A172 (cell line): Measurements from ENCODE around the gene MORC4. TPM values are rescaled to one million over a fixed set of nuclear protein-coding genes. Genes with fewer than 3 reads are reported as not detected.

ENCODE experiments used
- DNase-seq: peaks from one replicate; pipeline ENCODE4 v3.0.0-alpha.2; 2015; ENCODE audit warnings: low spot score
- total RNA-seq: library from RNA; depleted of rRNA; stranded (reverse); fragments of >200 nt; shearing (Covaris generic); gene quantifications from 2 replicates; pipeline ENCODE4 v1.2.3, GENCODE V29; 2014

MORC4 gene
- total RNA-seq, 1 experiment from 2014 or later, result 9.5 TPM

GRCh38 chrX:106952988-106953387 lies 47.0 kb downstream of the MORC4 start:
- no peak for DNase-seq

DNA sequence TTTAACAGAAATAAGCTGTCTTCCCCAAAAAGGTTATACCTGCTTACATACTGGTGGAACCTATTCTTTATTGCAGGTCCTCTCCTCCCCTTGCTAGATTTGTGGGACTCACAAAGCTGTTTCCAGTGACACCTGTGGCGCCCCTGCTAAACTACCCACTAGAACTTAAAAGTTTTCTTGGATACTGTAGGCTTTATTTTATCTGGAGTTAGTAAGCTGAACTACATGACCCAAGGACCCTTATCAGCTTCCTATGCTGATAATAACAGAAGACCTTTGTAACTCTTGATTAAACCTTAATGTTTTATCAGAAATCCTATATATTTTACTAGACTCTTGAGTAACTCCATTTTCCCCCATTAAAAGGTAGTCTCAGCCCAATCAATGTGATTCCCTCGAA lies 47.5 kb downstream of the MORC4 start:
- DNase-seq, result no peak

- no peak for DNase-seq
These were observed 47.9 kb downstream of the MORC4 start for GRCh38 chrX:106952089-106952488.

GRCh38 chrX:106951230-106951629 lies 48.8 kb downstream of the MORC4 start:
- DNase-seq, result no peak

DNA sequence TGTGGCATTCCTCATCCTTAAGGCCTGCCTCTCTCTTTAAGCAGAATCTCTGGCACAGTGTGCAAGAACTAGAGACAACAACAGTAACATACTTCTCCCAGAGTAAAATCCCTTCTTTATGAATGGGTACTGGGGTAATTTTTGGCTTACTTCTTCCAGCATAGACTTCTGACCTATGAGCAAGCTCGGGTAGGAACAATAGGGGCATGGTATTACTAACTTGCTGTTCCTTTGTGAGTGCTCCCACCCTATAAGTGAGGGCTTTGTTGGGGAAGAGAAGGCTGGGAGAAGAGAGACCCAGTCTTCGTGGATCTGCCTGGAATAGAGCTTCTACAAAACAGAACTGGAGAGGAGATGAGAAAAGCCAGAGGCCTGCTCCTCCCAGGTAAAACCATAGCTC lies 49.6 kb downstream of the MORC4 start:
- DNase-seq, result no peak

GRCh38 chrX:106949366-106949765 lies 50.6 kb downstream of the MORC4 start:
- no peak for DNase-seq

DNA sequence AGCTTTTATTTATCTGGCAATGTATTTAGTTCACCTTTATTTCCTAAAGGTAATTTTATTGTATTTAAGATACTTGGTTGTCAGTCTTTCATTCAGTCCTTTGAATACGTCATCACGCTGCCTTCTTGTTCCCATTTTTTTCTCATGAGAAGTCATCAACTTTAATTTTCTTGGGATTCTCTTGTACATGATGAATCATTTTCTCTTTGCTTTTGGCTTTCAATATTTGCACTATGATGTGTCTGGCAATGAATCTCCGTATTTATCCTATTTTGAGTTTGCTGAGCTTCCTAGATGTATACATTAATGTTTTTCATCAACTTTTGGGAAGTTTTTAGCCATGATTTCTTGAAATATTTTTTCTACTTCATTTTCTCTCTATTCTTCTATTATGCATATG lies 51.4 kb downstream of the MORC4 start:
- no peak for DNase-seq

- DNase-seq, result no peak
These were observed 53.5 kb downstream of the MORC4 start for GRCh38 chrX:106946464-106946863.

GRCh38 chrX:106940068-106940467 lies 59.9 kb downstream of the MORC4 start:
- DNase-seq, result no peak

DNA sequence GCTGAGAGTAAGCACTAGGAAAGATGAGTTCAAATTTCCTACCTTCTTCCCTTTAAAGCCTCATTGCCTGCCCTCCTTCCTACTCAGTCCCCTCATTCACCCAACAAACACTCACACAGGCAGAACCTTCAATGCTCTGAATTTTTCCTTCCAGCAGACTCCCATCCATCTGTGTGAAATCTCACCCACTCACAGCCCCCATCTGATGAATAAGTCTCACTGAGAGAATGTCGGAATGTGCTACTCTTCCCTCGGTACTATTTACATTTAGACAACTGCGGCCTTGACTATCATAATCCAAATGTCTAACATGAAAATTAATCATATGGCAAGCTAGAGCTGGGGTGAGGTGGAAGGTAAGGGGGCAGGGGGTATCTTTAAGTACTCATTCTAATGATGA lies 60.4 kb downstream of the MORC4 start:
- no peak for DNase-seq

GRCh38 chrX:106936246-106936645 lies 63.8 kb downstream of the MORC4 start:
- DNase-seq, result no peak

DNA sequence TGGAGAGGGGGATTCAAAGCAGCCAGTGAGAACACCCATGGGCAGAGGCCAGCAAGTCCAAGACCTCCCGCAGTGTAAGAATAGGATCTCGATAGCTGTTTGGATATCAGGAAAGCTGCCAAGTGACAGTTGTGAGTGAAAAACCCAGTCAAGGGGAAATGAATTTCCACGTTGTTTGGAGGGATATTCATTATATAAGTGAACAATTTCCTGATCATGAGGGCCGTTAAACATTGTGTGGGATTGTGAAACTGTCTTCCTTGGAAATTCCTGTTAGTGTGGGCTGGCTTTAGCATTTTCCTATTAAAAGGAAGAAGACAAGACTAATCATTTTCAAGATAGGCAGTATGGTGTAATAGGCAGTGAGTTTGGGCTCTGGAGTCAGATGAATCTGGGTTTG lies 64.8 kb downstream of the MORC4 start:
- no peak for DNase-seq

DNA sequence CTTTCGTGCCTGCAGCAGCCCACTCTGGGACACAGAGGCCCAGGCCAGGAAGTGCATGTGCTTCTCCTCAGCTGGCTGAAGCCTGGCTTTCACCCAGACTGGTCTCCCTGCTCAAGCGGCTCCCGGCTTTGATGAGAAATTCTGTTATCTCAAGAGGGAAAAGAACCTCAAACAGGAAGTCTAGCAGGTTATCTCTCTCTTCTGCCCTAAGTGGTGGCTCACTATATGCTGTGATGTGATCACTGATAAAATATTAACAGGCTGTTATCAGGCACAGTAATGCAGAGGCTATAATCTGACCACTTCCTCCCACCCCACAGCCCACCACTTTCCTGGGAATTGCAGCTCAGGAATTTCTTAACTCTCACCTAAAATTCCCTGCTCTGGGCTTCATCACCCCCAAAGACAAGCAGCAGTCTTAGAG lies 66.5 kb downstream of the MORC4 start:
- peak; percentile 47 for DNase-seq

- DNase-seq, result no peak
These were observed 67.0 kb downstream of the MORC4 start for GRCh38 chrX:106932960-106933537.

DNA sequence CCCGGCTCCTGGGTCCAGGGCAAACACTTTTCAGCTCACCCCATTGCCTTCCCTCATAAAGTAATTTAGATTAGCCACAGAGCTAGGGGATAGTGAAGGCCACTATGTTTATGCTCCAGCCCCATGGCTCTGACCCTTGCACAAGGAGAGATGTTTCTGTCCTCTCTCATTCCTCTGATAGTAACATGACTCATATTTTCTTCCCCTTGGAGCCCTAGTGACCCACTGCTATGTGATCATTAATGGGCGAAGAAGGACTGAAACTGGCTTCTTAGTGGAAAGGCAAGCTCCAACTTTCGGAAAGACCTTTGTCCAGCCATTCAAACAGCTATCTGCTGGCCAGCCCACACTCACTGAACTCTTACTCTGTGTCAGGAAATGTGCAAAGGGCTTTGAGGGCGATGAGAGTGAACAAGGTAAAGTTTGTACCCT lies 67.5 kb downstream of the MORC4 start:
- no peak for DNase-seq

GRCh38 chrX:106931831-106932491 lies 68.1 kb downstream of the MORC4 start:
- DNase-seq, result no peak

DNA sequence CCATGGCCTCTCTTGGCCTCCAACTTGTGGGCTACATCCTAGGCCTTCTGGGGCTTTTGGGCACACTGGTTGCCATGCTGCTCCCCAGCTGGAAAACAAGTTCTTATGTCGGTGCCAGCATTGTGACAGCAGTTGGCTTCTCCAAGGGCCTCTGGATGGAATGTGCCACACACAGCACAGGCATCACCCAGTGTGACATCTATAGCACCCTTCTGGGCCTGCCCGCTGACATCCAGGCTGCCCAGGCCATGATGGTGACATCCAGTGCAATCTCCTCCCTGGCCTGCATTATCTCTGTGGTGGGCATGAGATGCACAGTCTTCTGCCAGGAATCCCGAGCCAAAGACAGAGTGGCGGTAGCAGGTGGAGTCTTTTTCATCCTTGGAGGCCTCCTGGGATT lies 71.8 kb downstream of the MORC4 start:
- no peak for DNase-seq

DNA sequence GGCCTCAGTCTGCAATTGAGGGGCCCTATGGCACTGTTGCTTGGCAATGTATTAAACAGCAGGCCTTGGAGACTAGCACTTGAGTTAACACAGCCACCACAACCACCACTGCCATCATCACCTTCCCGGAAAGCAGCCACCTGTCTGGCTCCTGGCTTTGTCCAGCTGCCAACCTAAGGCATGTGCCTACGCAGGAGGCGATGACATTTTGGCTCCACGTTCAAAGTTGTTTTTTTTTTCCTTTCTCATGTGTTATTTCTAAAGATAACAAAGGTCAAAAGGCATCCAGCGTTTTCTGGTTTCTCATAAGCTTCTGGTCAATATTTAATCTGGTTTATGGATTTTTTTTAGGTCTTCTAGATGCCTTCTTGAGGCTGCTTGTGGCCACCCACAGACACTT lies 72.3 kb downstream of the MORC4 start:
- no peak for DNase-seq

DNA sequence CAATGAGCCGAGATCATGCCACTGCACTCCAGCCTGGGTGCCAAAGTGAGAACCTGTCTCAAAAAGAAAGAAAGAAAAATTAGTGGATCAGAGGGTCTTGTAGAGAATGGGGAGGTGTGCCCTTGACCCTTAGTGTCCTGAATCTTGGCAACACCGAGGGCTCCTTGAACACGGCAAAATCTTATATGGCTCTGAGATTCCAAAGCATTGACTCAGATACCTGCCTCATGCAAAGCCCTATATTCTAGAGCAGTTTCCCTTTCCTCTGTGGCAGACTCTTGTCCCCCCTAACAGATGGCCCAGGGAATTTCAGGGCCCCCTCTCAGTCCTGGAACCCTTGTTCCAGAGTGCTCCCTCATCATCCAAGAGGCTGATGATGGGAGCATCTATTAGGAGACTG lies 73.0 kb downstream of the MORC4 start:
- DNase-seq, result no peak

DNA sequence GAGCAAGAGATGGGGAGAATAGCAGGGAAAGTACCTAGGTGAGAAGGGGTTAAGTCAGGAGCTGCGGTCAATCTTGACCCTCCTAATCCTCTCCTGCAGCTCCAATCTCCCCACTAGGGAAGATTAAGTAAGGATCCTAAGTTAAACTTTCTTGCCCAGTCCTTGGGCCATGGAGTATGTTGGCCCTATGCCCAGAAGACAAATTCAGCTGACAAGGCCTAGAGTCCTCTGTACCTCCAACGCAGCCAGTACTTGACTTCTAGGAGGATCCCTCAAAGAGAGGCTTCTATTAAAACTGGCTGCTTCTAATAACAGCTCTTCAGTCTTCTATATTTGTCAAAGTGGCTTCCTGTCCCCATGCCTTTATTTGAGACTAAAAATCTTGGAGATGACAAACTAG lies 78.4 kb downstream of the MORC4 start:
- DNase-seq, result no peak

DNA sequence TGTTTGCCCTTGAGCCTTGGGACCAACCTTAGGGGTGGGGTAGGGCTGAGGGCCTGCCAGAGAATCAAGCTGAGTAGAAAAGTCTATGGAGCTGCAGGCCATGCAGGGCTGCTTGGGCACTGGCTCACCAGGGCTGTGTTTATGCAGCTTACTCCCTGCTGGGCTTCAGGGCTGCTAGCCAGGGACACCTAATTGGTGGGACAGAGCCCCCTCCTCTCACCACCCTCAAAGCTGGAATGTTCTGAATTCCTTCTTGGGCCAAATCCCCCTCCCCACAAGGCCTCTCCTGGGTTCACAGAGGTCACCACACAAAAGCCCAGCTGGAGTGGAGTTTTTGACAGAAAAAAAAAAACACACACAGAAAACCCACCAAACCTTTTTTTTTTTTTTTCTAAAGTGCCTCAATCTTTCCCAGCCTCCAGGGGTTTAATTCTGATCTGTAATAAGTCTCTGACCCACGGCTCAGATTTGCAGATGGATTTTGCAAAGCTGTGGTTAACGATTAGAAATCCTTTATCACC lies 80.0 kb downstream of the MORC4 start, which contains the start of gene CLDN2:
TSS of gene CLDN2 (plus strand) at position 471 of the 521 bp plus-strand sequence. CDS start 7,827 bp downstream, outside the sequence.
- DNase-seq, result no peak

DNA sequence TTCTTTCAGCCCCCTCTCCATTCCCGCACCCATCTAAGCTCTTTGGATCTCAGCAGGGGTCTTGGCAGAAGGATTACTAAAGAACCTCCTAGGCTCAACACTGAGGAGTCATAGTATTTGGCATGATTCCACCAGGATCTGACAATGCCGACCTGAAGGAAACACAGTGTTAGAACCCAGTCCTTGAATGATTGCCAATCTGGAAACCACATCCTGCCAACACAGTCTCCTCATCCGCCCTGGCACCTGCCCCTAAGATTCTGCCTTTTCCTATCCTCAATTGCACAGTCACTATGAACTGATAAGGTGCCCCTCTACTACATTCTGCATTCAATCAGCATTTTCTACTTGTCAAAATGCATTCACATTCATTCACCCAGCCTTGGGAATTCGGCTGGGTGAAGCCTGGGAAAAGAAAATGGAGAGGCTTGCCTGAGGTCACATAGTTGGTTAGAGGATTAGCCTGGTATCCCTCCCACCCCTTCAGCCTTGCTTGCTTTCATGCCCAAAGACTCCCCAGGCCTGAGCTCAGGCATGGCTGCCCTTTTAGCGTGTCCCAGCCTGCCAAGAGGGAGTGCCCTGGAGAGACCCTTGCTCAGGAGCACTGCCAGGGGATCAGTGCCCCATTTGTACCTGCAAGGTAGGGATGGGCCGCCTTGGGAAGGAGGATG lies 82.0 kb downstream of the MORC4 start:
- peak; percentile 84 for DNase-seq

DNA sequence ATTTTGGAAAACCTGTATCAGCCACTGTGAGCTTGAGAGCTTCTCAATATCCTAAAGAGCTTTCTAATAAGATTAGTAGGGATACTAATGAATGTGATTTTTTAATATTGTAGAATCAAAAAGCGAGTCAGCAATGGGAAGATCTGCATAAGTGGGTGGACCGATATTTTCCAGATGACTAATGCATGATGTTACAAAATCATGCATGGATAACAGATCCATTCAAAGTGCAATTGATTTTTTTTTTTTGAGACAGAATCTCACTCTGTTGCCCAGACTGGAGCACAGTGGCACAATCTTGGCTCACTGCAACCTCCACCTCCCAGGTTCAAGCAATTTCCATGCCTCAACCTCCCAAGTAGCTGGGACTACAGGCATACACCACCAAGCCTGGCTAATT lies 87.1 kb downstream of the MORC4 start:
- no peak for DNase-seq
